Fibroblast of villous mesenchyme (primary cell): ENCODE measurements around the gene PLAC9. TPM values are rescaled to one million over a fixed set of nuclear protein-coding genes. Genes with fewer than 3 reads are reported as not detected.
A peak's percentile ranks its signal among the peaks of the same experiment; 100 is the strongest.

Experiments
- DNase-seq: peaks from one replicate; pipeline ENCODE4 v3.0.0-alpha.2; 2010; ENCODE audit warnings: low read depth
- H3K4me3 ChIP-seq: 2 replicates; pipeline ENCODE4 v1.5.1; 2011; ENCODE audit warnings: low read depth, mild to moderate bottlenecking, low read length
- total RNA-seq: library from RNA; depleted of rRNA; stranded (reverse); fragments of >200 nt; gene quantifications from 2 replicates; pipeline ENCODE4 v1.2.3, GENCODE V29; 2012
- TF ChIP-seq, protein P1 (sequence below): IDR thresholded peaks from 2 replicates; pipeline ENCODE4 v1.5.1; 2012; ENCODE audit warnings: low read depth, mild to moderate bottlenecking, low read length; ENCODE audit not compliant: insufficient read depth

Gene PLAC9
- total RNA-seq, 1 donor, result 0.43 TPM

DNA sequence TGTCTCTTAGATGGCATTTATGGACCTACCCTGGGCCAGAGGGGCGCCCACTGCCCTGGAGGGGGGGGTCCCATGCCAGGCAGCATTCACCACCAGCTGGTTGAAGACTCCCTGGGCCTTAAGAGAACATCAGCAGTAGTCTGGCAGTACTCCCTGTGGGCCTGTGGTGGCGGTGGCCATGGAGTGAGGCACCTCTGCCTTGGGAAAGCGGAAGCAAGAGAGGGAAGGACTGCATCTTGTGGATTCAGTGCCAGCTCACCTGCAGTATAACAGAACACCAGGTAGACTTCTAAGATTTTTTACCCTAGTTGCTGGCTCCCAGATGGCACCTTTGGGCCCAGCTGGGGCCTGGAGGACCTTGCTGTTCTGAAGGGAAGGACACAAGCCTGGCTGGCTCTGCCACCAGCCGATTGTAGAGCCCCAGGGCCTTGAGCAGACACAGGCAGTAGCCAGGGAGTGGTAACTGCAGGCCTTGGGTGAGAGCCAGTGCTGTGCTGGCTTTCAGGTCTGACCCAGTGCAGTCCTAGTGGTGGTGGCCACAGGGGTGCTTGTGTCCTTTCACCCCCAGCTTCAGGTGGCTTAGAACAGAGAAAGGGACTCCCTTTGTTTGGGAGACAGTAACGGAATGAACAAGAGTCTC lies 15.8 kb downstream of the PLAC9 start:
- TF ChIP-seq, protein P1, sequence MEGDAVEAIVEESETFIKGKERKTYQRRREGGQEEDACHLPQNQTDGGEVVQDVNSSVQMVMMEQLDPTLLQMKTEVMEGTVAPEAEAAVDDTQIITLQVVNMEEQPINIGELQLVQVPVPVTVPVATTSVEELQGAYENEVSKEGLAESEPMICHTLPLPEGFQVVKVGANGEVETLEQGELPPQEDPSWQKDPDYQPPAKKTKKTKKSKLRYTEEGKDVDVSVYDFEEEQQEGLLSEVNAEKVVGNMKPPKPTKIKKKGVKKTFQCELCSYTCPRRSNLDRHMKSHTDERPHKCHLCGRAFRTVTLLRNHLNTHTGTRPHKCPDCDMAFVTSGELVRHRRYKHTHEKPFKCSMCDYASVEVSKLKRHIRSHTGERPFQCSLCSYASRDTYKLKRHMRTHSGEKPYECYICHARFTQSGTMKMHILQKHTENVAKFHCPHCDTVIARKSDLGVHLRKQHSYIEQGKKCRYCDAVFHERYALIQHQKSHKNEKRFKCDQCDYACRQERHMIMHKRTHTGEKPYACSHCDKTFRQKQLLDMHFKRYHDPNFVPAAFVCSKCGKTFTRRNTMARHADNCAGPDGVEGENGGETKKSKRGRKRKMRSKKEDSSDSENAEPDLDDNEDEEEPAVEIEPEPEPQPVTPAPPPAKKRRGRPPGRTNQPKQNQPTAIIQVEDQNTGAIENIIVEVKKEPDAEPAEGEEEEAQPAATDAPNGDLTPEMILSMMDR, result no peak
- no peak overlapping the region for H3K4me3 ChIP-seq
- no peak for DNase-seq

DNA sequence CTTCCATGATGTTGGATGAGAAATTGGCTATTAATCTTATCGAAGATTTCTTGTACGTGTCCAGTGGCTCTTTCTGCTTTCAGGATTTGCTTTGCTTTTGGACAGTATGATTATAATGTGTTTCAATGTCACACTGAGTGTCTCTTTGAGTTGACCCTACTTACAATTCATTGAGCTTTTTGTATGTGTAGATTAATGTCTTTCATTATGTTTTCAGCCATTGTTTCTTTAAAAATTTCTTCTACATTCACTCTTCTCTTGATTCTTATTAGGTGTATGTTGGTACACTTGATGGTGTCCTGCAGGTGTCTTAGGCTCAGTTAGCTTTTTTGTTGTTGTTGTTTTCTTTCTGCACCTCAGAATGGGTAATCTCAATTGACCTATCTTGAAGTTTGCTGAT lies 16.6 kb downstream of the PLAC9 start:
- H3K4me3 ChIP-seq, result no peak overlapping the region
- no peak for DNase-seq
- TF ChIP-seq, protein P1, result no peak

DNA sequence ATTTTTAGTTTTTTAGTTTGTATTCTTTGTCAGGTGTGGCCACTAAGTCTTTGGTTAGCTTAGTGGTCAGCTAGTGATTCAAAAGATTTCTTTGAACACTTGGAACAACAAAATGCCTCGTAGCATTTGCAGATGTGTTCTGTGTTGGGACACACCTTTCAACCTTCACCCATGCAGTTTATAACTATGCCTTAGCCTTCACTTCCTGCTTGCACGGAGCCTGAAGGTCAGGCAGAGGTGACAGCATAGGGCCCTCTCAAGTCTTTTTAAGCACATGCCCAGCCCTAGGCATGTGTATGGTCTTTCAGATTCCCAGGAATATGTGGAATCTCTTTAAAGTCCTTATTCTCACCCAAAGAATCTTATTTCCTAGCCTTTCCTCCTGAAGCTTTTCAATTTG lies 17.6 kb downstream of the PLAC9 start:
- no peak overlapping the region for H3K4me3 ChIP-seq
- no peak for DNase-seq
- TF ChIP-seq, protein P1, result no peak

DNA sequence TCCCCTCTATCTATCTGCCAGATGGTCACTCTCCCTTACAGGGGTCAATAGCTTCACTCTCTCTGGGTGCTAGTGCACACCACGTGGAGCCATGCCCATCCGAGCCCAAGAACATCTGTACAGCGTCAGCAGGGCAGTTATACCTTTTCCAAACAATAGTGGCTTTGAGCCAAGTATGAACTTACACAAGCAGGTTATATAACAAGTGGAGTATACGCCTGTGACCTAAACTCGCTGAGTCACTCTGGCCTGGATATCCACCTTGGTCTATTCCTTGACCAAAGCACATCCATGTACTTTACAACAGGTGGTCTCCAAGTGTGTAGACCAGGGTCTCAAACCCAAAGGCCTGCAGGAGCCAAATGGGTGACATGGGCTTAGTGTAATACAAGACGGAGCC lies 20.3 kb downstream of the PLAC9 start:
- no peak for DNase-seq
- TF ChIP-seq, protein P1, result no peak

DNA sequence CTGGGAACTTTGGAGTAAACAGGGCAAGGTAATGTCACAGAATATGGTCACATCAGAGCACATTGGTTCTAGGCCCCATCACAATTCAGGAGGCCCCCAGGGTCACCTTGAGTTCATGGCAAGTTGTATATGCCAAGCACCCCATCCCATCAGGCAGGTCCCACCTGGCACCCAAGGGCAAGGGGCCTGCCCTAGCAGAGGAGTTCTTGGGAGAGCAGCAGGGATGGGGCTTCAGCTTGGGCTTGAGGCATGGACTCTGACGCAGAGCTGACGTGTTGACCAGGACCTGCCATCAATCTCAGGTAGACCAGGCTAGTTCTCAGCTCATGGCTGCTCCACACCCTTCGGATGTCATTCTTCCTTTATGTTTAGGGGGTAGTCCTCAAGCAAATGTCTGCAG lies 20.9 kb downstream of the PLAC9 start:
- DNase-seq, result no peak
- TF ChIP-seq, protein P1, result no peak
- no peak overlapping the region for H3K4me3 ChIP-seq

More for the DNA sequence above, 20.3 kb downstream of the PLAC9 start:
- no peak overlapping the region for H3K4me3 ChIP-seq

DNA sequence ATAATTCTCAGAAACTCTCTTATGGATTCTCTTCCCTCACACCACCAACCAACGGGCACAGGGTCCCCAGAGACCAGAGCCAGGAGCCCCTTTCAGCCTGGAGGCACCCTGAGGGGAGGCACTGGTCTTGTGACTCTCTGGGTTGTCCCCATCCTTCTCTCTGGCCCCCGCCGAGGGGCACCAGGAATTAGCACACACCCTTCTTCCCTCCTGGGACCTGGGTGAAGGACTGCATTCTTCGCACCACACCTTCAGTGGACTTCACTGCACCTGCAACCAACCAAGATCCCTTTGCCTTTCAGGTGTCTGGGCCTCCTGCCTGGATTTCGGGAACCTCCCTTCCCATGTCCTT lies 22.1 kb downstream of the PLAC9 start:
- no peak overlapping the region for H3K4me3 ChIP-seq
- TF ChIP-seq, protein P1, result no peak
- no peak for DNase-seq

DNA sequence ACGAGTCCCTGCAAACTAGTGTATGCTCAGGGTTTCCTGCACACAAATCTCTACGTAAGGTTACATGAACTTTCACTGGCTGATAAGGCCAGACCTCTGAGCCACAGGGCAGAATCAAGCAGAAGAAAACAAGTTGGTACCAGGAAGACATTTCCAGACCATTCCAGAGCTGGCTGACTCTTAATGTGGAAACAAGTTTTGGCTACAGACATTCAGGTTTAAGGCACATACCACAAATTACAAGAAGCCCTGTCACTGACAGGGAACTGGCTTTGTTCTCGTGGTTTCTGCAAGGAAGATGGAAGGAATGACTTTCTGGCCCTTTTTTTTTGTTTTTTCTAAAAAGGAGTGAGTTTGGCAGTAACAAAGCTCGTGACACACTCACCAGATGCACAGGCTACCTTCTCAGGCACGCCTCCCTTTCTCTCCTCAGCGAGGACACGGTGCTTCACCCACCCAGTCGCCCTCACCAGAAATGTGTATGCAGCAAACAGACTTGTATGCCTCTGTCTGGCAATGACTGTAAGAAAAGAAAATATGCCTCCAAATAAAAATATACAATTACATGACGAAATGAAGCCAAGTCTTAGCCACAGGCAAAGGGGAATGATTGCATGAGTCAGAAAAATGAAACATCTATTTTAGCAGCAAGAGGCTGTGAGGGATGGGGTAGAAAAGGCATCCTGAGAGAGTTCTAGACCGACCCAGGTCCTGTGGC lies 22.6 kb downstream of the PLAC9 start:
- H3K4me3 ChIP-seq, result no peak overlapping the region
- DNase-seq, result peak; percentile 83
- TF ChIP-seq, protein P1, result no peak
